GM23338 (cell line): ENCODE results near the gene CHST11. TPM values are rescaled to one million over a fixed set of nuclear protein-coding genes. Genes with fewer than 3 reads are reported as not detected.

Experiments
- ATAC-seq: fragments of 200-7000 bp; cut with Tn5 transposase; 3 replicates; pipeline ENCODE4 v1.9.1; 2020
- DNase-seq: peaks from one replicate; pipeline ENCODE4 v3.0.0-alpha.2; 2015; ENCODE audit warnings: low spot score
- H2AFZ ChIP-seq: fragments of 200-600 bp; sonication (generic); 2 replicates; pipeline ENCODE4 v1.8.0; 2016; ENCODE audit warnings: antibody characterized with exemption, mild to moderate bottlenecking, moderate library complexity
- H3F3A ChIP-seq: fragments of 200-600 bp; sonication (generic); replicated peaks from 2 replicates; pipeline ENCODE4 v1.8.0; 2017; ENCODE audit warnings: antibody characterized with exemption, mixed run types, low read depth
- H3K27ac ChIP-seq: fragments of 200-600 bp; sonication (generic); 2 replicates; pipeline ENCODE4 v1.6.1; 2016; ENCODE audit warnings: low read depth
- H3K27me3 ChIP-seq: fragments of 200-600 bp; sonication (generic); 2 replicates; pipeline ENCODE4 v1.8.0; 2016; ENCODE audit warnings: mild to moderate bottlenecking, mixed run types, moderate library complexity; ENCODE audit not compliant: insufficient read depth
- H3K36me3 ChIP-seq: fragments of 200-600 bp; sonication (generic); 2 replicates; pipeline ENCODE4 v1.8.0; 2016; ENCODE audit warnings: mild to moderate bottlenecking; ENCODE audit not compliant: insufficient read depth
- H3K4me1 ChIP-seq: fragments of 200-600 bp; sonication (generic); 2 replicates; pipeline ENCODE4 v1.8.0; 2016; ENCODE audit warnings: mild to moderate bottlenecking, moderate library complexity; ENCODE audit not compliant: insufficient read depth
- H3K4me2 ChIP-seq: fragments of 200-600 bp; sonication (generic); 2 replicates; pipeline ENCODE4 v1.7.1; 2017; ENCODE audit warnings: mixed run types
- H3K4me3 ChIP-seq: fragments of 200-600 bp; sonication (generic); 2 replicates; pipeline ENCODE4 v1.6.1; 2016; ENCODE audit warnings: mixed run types
- H3K79me2 ChIP-seq: fragments of 200-600 bp; sonication (generic); replicated peaks from 2 replicates; pipeline ENCODE4 v1.8.0; 2017; ENCODE audit warnings: mild to moderate bottlenecking; ENCODE audit not compliant: insufficient read depth
- H3K9me2 ChIP-seq: fragments of 200-600 bp; sonication (generic); 2 replicates; pipeline ENCODE4 v1.8.0; 2017; ENCODE audit not compliant: insufficient read depth
- H4K20me1 ChIP-seq: fragments of 200-600 bp; sonication (generic); replicated peaks from 2 replicates; pipeline ENCODE4 v1.8.0; 2017; ENCODE audit warnings: mild to moderate bottlenecking; ENCODE audit not compliant: insufficient read depth
- H3K27ac Mint-ChIP-seq: 2 replicates; pipeline ENCODE4 v1.8.0; 2020; ENCODE audit warnings: inconsistent platforms, mild to moderate bottlenecking, moderate library complexity, mixed read lengths
- H3K27me3 Mint-ChIP-seq: 3 replicates; pipeline ENCODE4 v1.8.0; 2022; ENCODE audit warnings: low read depth, mild to moderate bottlenecking, moderate library complexity, mixed read lengths, inconsistent platforms; ENCODE audit not compliant: insufficient read depth, poor library complexity
- H3K36me3 Mint-ChIP-seq: 3 replicates; pipeline ENCODE4 v1.8.0; 2021; ENCODE audit warnings: low read depth, mild to moderate bottlenecking, inconsistent platforms, moderate library complexity, mixed read lengths
- H3K4me1 Mint-ChIP-seq: 3 replicates; pipeline ENCODE4 v1.8.0; 2020; ENCODE audit warnings: mild to moderate bottlenecking, inconsistent platforms, mixed read lengths
- H3K4me3 Mint-ChIP-seq: 3 replicates; pipeline ENCODE4 v1.8.0; 2021; ENCODE audit warnings: moderate library complexity, mild to moderate bottlenecking, inconsistent platforms, mixed read lengths
- H3K9me3 Mint-ChIP-seq: 3 replicates; pipeline ENCODE4 v1.8.0; 2020; ENCODE audit warnings: moderate library complexity, mild to moderate bottlenecking, inconsistent platforms, mixed read lengths
- EZH2phosphoT487 ChIP-seq: fragments of 200-600 bp; sonication (generic); IDR thresholded peaks from one replicate; pipeline ENCODE4 v1.8.1; 2018; ENCODE audit warnings: antibody characterized with exemption; ENCODE audit not compliant: unreplicated experiment
- POLR2AphosphoS5 ChIP-seq: IDR thresholded peaks from 2 replicates; pipeline ENCODE4 v1.6.1; 2016; ENCODE audit warnings: antibody characterized with exemption, low read depth
- ZNF331 ChIP-seq: fragments of 250-450 bp; sonication (Bioruptor Pico); IDR thresholded peaks from 2 replicates; pipeline ENCODE4 v1.5.0; 2020; ENCODE audit warnings: low read depth, mild to moderate bottlenecking, moderate library complexity
- polyA plus RNA-seq: library from polyadenylated mRNA; unstranded; fragments of >200 nt; fragmentation: Nextera tagmentation; extraction: Ambion mirVana; gene quantifications from 2 replicates; pipeline ENCODE4 v1.2.1, GENCODE V29; 2016
- total RNA-seq: library from RNA; depleted of rRNA; stranded (reverse); fragments of >200 nt; shearing (Covaris generic); gene quantifications from 2 replicates; pipeline ENCODE4 v1.2.3, GENCODE V29; 2014
- TF ChIP-seq, protein P1 (sequence below): IDR thresholded peaks from 2 replicates; pipeline ENCODE4 v1.6.1; 2016; ENCODE audit warnings: antibody characterized with exemption
- TF ChIP-seq, protein P2 (sequence below): fragments of 250-450 bp; sonication (Bioruptor Pico); IDR thresholded peaks from 2 replicates; pipeline ENCODE4 v1.5.0; 2020; ENCODE audit warnings: mild to moderate bottlenecking, moderate library complexity

The CHST11 gene
- total and polyA plus RNA-seq, 2 experiments from 2014 or later: 7.7 to 25.7 TPM

- H3K27ac ChIP-seq: no peak overlapping the region
- no peaks in the 10 kb centered on the region for H3K27me3 ChIP-seq
- ATAC-seq (no peak), DNase-seq (no peak)
- no peak for TF ChIP-seq POLR2AphosphoS5
- TF ChIP-seq, protein P1, sequence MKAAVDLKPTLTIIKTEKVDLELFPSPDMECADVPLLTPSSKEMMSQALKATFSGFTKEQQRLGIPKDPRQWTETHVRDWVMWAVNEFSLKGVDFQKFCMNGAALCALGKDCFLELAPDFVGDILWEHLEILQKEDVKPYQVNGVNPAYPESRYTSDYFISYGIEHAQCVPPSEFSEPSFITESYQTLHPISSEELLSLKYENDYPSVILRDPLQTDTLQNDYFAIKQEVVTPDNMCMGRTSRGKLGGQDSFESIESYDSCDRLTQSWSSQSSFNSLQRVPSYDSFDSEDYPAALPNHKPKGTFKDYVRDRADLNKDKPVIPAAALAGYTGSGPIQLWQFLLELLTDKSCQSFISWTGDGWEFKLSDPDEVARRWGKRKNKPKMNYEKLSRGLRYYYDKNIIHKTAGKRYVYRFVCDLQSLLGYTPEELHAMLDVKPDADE: no peak
- no peaks in the 10 kb centered on the region for H3K36me3 ChIP-seq
- H4K20me1 ChIP-seq: no peaks in the 10 kb centered on the region
- H3K9me2 ChIP-seq: peaks cover 8% of the 10 kb centered on the region; the same call in 1 of the 2 replicates
- Mint-ChIP-seq H3K36me3 (no peaks in the 10 kb centered on the region), H3K27me3 (peaks cover 3% of the 10 kb centered on the region), H3K4me3 (no peak overlapping the region), H3K27ac (no peak overlapping the region), H3K4me1 (peaks cover 8% of the 10 kb centered on the region), H3K9me3 (no peaks in the 10 kb centered on the region; the same call in 2 of the 3 replicates)
- no peak overlapping the region for H2AFZ ChIP-seq
- no peak overlapping the region for H3K4me2 ChIP-seq
- peaks cover 20% of the 10 kb centered on the region for H3K79me2 ChIP-seq
- no peaks in the 10 kb centered on the region for H3F3A ChIP-seq
- H3K4me3 ChIP-seq: no peak overlapping the region
- H3K4me1 ChIP-seq: no peaks in the 10 kb centered on the region; the same call in 1 of the 2 replicates
Measured at GRCh38 chr12:104479123-104479662, 22.4 kb downstream of the CHST11 start.

- Mint-ChIP-seq H3K27ac (no peak overlapping the region), H3K4me3 (no peak overlapping the region), H3K27me3 (peaks cover 3% of the 10 kb centered on the region), H3K9me3 (no peaks in the 10 kb centered on the region; the same call in 2 of the 3 replicates), H3K4me1 (peaks cover 2% of the 10 kb centered on the region), H3K36me3 (no peaks in the 10 kb centered on the region)
- Histone ChIP-seq H3K27me3 (no peaks in the 10 kb centered on the region), H3K36me3 (no peaks in the 10 kb centered on the region), H3K79me2 (peaks cover 17% of the 10 kb centered on the region), H3K4me1 (no peaks in the 10 kb centered on the region; the same call in 1 of the 2 replicates), H2AFZ (no peak overlapping the region), H4K20me1 (no peaks in the 10 kb centered on the region), H3K9me2 (peaks cover 8% of the 10 kb centered on the region; the same call in 1 of the 2 replicates), H3K27ac (no peak overlapping the region), H3F3A (no peaks in the 10 kb centered on the region), H3K4me3 (no peak overlapping the region), H3K4me2 (no peak overlapping the region)
- no peak for TF ChIP-seq EZH2phosphoT487
- no peak for DNase-seq
- ATAC-seq: no peak
Measured at GRCh38 chr12:104480012-104480411, 23.3 kb downstream of the CHST11 start.

- Mint-ChIP-seq H3K27ac (no peak overlapping the region), H3K36me3 (no peaks in the 10 kb centered on the region), H3K4me1 (peaks cover 8% of the 10 kb centered on the region; the same call in 2 of the 3 replicates), H3K27me3 (peaks cover 3% of the 10 kb centered on the region), H3K9me3 (no peaks in the 10 kb centered on the region; the same call in 2 of the 3 replicates), H3K4me3 (no peak overlapping the region; the same call in 2 of the 3 replicates)
- Histone ChIP-seq H3F3A (no peaks in the 10 kb centered on the region), H3K4me1 (no peaks in the 10 kb centered on the region), H4K20me1 (no peaks in the 10 kb centered on the region), H3K4me2 (no peak overlapping the region), H3K9me2 (peaks cover 8% of the 10 kb centered on the region; the same call in 1 of the 2 replicates), H3K27me3 (no peaks in the 10 kb centered on the region), H2AFZ (no peak overlapping the region), H3K79me2 (peaks cover 17% of the 10 kb centered on the region), H3K4me3 (no peak overlapping the region), H3K27ac (no peak overlapping the region), H3K36me3 (no peaks in the 10 kb centered on the region)
- DNase-seq (no peak), ATAC-seq (no peak)
- TF ChIP-seq ZNF331 (CRISPR knock-in tag): no peak
- TF ChIP-seq, protein P2, sequence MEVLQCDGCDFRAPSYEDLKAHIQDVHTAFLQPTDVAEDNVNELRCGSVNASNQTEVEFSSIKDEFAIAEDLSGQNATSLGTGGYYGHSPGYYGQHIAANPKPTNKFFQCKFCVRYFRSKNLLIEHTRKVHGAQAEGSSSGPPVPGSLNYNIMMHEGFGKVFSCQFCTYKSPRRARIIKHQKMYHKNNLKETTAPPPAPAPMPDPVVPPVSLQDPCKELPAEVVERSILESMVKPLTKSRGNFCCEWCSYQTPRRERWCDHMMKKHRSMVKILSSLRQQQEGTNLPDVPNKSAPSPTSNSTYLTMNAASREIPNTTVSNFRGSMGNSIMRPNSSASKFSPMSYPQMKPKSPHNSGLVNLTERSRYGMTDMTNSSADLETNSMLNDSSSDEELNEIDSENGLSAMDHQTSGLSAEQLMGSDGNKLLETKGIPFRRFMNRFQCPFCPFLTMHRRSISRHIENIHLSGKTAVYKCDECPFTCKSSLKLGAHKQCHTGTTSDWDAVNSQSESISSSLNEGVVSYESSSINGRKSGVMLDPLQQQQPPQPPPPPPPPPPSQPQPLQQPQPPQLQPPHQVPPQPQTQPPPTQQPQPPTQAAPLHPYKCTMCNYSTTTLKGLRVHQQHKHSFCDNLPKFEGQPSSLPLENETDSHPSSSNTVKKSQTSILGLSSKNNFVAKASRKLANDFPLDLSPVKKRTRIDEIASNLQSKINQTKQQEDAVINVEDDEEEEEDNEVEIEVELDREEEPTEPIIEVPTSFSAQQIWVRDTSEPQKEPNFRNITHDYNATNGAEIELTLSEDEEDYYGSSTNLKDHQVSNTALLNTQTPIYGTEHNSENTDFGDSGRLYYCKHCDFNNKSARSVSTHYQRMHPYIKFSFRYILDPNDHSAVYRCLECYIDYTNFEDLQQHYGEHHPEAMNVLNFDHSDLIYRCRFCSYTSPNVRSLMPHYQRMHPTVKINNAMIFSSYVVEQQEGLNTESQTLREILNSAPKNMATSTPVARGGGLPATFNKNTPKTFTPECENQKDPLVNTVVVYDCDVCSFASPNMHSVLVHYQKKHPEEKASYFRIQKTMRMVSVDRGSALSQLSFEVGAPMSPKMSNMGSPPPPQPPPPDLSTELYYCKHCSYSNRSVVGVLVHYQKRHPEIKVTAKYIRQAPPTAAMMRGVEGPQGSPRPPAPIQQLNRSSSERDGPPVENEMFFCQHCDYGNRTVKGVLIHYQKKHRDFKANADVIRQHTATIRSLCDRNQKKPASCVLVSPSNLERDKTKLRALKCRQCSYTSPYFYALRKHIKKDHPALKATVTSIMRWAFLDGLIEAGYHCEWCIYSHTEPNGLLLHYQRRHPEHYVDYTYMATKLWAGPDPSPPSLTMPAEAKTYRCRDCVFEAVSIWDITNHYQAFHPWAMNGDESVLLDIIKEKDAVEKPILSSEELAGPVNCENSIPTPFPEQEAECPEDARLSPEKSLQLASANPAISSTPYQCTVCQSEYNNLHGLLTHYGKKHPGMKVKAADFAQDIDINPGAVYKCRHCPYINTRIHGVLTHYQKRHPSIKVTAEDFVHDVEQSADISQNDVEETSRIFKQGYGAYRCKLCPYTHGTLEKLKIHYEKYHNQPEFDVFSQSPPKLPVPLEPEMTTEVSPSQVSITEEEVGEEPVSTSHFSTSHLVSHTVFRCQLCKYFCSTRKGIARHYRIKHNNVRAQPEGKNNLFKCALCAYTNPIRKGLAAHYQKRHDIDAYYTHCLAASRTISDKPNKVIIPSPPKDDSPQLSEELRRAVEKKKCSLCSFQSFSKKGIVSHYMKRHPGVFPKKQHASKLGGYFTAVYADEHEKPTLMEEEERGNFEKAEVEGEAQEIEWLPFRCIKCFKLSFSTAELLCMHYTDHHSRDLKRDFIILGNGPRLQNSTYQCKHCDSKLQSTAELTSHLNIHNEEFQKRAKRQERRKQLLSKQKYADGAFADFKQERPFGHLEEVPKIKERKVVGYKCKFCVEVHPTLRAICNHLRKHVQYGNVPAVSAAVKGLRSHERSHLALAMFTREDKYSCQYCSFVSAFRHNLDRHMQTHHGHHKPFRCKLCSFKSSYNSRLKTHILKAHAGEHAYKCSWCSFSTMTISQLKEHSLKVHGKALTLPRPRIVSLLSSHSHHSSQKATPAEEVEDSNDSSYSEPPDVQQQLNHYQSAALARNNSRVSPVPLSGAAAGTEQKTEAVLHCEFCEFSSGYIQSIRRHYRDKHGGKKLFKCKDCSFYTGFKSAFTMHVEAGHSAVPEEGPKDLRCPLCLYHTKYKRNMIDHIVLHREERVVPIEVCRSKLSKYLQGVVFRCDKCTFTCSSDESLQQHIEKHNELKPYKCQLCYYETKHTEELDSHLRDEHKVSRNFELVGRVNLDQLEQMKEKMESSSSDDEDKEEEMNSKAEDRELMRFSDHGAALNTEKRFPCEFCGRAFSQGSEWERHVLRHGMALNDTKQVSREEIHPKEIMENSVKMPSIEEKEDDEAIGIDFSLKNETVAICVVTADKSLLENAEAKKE (CRISPR knock-in tag): no peak
Measured at GRCh38 chr12:104480826-104481440, 24.2 kb downstream of the CHST11 start.
